Posterior vena cava (tissue), 2 donors: ENCODE results near the gene COPRS. TPM values are rescaled to one million over a fixed set of nuclear protein-coding genes. Genes with fewer than 3 reads are reported as not detected.

ENCODE experiments used
- DNase-seq: peaks from one replicate; pipeline ENCODE4 v3.0.0-alpha.2; 2020; ENCODE audit warnings: low spot score
- intact Hi-C, 2 donors: fragments of 100-400 bp; cut with DNase I; formaldehyde crosslinking; loops; one replicate each; pipeline versions ENCODE4 v1.14.1 to v1.14.2; 2022 to 2023
- long read RNA-seq, 2 donors: library from polyadenylated mRNA; unstranded; transcript quantifications; one replicate each; pipeline ENCODE4 v2.0.0, GENCODE V29; 2020 to 2021
- total RNA-seq, 2 donors: library from RNA; stranded (reverse); fragmentation: NEBNext Ultra II Directional; extraction: Animal tissue kit (Norgen Biotek cat#: 25700); gene quantifications; one replicate each; pipeline ENCODE4 v1.2.1, GENCODE V29; 2021
- donor health status: DM: yes; HTN: yes; CAD: no.
- donor health status: DM: yes; HTN: yes; CAD: no.

The COPRS gene, protein sequence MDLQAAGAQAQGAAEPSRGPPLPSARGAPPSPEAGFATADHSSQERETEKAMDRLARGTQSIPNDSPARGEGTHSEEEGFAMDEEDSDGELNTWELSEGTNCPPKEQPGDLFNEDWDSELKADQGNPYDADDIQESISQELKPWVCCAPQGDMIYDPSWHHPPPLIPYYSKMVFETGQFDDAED
- 10 to 100 TPM; 41.0 to 54.8 TPM for total RNA-seq
- long read RNA-seq, donor 1, transcript COPRS-201 (4 exons, 968 nt), result major isoform, 20 of 21 reads
- long read RNA-seq, donor 1, partial matches to known transcripts, result 1 of 21 reads
- long read RNA-seq, donor 1, other reads (novel, unspliced or antisense), result 0 of 21 reads
- long read RNA-seq, donor 2, transcript COPRS-201 (4 exons, 968 nt), result major isoform, 5 of 5 reads
- long read RNA-seq, donor 2, partial matches to known transcripts, result 0 of 5 reads
- long read RNA-seq, donor 2, other reads (novel, unspliced or antisense), result 0 of 5 reads

DNA sequence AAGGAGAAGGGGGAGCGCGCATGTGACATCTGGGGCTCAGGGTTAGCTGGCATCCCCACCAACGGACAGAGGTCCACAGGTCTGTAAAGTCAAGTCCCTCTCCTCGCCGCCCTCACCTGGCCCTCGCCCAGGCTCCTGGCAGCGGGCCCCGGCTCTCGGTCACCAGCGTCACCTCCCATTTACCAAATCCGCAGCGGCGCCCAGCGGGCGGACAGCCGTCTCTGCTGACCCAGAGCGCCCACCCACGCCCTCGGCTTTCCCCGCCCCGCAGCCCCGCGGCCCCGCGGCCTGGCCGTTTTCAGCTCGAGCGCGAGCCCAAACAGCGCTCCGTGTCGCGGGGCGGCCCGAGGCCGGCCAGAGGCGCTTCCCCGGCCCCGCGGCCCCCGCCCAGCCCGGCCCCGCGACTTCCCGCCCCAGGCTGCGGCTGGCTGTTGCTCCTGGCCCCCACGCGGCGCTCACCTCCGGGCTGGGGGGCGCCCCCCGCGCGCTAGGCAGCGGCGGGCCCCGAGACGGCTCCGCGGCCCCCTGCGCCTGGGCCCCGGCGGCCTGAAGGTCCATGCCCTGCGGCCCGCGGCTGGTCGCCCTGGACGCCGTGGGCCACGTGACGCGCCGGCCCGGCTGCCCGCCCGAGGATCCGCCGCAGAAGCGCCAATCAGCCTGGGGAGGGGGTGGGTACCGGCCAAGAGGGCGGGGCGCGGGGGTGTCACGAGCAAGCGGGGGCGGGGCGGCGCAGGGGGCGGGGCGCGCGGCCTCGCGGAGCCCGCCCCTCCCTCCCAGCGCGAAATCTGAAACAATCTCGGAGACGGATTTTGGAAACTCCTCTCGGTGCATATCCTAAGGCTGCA is at the start of gene COPRS:
Gene COPRS (minus strand): TSS at position 603 of the 845 bp plus-strand sequence. CDS start 45 bp downstream, at position 558.
- DNase-seq, result peak; percentile 97
- intact Hi-C loops, result loop anchor here in 1 of 2 donors (5.0 kb wide), 1 partner anchor 302 kb away; no protein-coding TSS in a partner anchor

DNA sequence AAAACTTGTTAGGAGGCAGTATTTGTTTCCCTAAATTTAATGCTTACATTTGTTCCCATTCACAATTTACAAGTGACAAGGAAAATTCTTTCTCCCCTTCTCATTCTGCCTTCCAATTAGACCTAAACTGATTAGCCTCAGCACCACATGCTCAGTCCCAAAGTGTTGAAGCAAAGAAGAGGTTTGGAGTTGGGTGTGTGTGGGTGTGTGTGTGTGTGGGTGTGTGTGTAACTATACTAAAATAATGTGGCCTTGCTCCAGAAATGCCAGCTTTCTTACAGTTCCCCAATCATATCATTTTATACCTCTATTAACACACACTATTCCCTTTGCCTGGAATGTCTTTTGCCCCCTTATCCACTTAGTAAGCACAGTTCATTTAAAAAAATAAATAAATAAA is 49.3 kb upstream of the COPRS start:
- DNase-seq, result no peak
- intact Hi-C loops, result no loop called here

DNA sequence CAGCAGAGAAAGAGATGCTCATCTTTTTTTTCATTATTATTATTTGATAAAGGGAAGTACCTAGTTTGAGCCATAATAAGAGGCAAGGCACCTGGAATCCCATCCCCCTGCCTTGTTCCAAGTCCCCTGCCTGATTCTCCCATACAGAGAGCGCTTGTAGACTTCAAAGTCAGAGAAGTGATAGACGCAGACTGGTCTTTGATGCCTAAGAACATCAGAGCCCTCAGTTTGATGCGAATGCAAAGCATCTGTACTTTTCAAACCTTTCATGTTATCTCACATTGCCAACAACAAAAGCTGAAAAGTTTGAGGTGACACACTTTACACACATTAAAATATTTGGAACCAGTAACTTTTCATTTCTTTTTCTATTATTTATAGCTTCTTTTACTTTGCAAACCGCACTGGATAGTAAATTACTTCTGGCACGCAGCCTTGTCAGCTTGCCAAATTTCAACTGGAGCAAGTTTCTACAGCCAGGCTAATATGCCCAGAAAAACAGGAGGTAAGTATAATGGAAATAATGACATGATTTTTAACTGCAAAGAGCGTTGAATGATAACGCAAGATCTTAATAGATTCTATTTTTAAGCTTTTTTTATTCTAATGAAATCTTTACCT is 48.4 kb upstream of the COPRS start:
- intact Hi-C loops, result no loop called here
- DNase-seq, result no peak

DNA sequence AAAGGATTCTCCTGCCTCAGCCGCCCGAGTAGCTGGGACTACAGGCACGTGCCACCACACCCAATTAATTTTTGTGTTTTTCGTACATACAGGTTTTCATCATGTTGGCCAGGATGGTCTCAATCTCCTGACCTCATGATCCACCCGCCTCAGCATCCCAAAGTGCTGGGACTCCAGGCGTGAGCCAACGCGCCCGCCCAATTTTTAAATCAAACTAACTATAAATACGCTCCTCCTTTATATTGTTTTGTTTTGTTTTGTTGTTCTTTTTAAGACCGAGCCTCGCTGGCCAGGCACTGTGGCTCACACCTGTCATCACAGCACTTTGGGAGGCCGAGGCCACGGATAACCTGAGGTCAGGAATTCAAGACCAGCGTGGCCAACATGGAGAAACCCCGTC is 44.4 kb upstream of the COPRS start:
- DNase-seq, result no peak
- intact Hi-C loops, result no loop called here

DNA sequence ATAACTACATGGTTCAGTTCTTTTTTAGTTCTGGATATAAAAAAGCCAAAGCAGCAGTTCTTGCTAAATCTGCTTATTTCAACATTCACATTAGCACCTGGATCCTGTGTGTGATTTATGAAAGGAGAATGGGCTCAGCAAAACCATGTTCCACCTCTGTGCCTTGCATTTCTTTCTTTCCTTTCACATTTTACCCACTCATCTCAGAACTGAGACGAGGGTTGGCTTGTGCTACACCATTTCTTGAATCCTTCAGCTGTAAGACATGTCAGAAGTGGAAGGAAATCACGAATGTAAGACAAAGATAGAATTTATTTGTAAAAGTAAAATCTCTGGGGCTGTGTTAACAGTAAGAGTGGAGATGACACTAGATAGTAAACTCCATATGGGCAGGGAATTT is 43.6 kb upstream of the COPRS start:
- no peak for DNase-seq
- intact Hi-C loops, result no loop called here

DNA sequence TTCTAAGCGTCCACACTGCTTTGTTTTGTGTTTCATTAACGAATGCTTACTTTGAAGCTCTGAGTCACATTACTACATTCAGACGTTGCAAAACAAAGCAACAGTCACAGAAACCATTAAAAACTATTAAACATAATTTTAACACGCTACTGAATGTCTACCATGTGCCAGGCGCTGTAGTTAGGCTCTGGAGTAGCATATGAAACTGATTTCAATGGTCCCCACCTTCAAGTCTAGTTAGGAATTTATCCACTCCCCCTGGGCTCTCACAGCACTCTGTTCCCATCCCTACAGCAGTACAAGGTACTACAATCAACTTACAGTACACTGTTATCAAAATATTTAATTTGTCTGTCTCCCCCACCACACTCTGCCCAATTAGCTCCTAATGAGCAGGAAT is 41.8 kb upstream of the COPRS start:
- no peak for DNase-seq
- intact Hi-C loops, result loop anchor here in 1 of 2 donors (2.0 kb wide), 1 partner anchor 46 kb away; no protein-coding TSS in a partner anchor

DNA sequence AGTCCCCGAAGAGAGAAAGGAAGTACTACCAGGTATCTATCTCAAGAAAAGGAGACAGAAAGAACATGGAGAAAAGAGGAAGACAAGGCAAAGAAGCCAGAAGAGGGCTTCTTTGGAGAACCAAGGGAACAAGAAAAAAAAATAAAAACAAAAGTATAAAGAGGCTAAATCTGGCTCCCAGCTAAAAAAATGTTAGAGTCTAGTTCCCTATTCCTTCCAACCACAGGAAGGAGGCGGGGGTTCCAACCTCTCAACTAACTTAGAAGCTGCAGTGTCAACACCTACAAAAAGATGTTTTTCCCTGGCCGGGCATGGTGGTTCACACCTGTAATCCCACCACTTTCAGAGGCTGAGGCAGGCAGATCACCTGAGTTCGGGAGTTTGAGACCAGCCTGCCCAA is 29.1 kb upstream of the COPRS start:
- intact Hi-C loops, result no loop called here
- no peak for DNase-seq

DNA sequence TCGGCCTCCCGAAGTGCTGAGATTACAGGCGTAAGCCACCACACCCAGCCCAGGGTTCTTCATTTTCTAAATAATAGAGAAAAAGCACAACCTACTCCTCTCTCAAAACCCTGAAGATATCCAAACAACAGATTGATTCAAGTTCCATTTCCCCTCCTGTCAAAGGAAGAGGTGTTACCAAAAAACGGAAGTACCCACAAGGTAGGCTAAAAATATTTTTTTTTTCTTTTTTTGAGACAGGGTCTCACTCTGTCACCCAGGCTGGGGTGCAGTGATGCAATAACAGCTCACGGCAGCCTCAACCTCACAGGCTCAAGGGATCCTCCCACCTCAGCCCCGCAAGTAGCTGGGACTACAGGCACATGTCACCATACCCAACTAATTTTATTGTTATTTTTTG is 23.5 kb upstream of the COPRS start:
- no peak for DNase-seq
- intact Hi-C loops, result no loop called here

DNA sequence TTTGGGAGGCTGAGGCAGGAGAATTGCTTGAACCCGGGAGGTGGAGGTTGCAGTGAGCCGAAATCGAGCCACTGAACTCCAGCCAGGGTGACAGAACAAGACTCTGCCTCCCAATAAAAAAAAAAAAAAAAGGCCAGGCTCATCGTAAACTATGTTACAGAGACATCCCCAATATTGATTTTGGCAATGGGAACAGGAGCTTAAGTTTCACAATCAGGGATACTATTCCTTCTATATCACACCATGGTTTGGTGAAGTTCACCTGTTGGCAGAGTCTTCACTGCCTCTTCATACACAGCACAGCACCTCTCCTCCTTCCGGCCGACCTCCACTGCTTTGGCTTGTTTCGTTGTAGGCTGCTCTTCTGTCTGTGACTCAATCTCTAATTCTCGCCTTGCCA is 21.3 kb upstream of the COPRS start:
- DNase-seq, result no peak
- intact Hi-C loops, result no loop called here

DNA sequence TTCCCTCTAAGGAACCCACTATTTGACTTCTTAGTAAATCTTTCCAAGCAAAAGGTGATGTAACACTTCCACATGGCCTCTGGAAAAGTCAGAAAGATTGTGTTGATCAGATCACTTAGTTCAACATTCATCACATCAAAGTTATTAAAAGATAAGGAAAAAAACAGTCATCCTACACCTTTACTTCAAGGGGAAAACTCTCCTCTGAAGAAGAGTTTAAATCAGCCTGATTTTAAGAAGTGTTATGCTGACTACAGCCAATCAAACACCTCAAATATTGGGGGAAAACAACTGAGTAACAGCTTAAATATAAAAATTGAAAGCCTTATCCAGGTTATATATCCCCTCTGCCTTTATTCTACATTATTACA is 19.6 kb upstream of the COPRS start:
- intact Hi-C loops, result no loop called here
- DNase-seq, result no peak

DNA sequence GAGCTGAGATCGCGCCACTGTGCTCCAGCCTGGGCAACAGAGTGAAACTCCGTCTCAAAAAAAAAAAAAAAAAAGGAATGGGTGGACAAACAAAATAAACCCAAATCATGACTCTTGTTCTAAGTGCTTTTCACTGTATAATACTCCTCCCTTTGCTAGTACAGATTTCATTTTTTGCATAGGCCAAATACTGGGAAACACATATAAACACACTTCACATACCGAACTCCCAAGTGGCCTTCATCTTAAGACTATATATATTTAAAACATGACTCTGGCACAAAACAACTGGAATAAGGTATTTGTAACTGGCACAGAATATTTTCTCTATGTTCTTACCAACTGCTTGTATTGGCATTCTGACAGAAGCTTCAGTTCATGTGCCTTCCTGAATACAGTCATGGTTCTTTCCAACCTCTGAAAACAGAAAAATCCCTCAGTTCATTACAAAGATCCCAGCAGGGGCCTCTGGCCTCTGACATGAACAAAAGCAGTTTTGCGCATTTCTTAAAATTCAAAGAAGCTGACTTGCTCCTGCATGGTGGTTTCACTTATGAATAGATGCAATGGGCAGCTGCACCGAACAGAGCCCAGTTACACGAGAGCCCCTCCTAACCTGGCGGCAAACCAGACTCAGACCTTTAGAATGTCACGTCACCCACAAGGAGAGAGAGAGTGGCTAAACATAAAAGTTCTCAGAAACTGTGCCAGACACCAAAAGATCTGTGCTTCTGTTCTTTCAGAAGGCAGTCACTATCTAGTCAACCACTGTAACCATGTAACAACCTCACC is 19.1 kb upstream of the COPRS start:
- intact Hi-C loops, result no loop called here
- no peak for DNase-seq

DNA sequence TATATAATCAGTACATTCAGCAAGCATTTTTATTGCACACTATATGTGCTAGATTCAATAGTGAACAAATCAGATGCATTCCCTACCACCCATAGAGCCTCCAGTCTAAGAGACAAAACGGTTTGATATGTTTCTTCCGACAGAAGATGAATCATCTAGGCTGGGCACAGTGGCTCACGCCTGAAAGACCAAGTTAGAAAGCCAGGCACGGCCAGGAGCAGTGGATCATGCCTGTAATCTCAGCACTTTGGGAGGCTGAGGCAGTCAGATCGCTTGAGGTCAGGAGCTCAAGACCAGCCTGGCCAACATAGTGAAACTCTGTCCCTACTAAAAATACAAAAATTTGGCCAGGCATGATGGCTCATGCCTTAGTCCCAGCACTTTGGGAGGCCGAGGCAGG is 18.3 kb upstream of the COPRS start:
- intact Hi-C loops, result no loop called here
- no peak for DNase-seq

DNA sequence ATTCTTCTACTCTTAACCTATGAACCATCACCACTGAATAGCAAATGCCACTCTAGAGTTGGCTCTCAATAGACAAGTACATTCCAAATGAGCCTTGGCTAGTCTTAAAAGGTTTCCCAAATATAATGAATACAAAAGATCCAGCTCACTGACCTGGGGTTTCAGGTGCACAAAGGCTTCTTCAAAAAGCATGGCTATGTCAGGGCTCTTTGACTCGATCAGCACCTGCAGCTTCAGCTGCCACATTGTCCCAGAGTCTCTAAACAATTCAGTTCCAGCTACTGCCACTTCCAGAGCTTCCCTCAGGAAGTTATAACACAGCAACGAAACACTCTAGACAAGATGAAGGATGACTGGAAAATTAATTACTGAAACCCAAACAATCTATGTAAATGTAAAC is 16.0 kb upstream of the COPRS start:
- intact Hi-C loops, result no loop called here
- DNase-seq, result no peak

DNA sequence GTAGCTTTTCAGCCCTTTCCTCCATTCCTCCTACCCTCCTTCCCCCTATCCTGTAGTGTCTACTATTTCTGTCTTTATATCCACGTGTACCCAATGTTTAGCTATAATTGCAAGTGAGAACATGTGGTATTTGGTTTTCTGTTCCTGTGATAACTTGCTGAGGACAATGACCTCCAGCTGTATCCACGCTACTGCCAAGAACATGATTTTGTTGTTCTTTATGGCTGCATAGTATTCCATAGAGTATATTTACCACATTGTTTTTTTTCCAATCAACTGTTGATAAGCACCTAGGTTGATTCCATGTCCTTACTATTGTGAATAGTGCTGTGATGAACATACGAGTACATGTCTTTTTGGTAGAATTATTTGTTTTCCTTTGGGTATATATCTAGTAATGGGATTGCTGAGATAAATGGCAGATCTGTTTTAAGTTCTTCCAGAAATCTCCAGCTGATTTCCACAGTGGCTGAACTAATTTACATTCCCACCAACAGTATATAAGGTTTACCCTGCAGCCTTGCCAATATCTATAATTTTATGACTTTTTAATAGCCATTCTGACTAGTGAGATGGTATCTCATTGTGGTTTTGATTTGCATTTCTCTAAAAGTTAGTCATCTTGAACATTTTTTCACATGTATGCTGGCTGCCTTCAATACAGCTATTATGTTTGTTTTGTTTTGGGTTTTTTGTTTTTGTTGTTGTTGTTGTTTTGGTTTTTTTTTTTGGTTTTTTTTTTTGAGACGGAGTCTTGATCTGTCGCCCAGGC is 10.9 kb upstream of the COPRS start:
- no peak for DNase-seq
- intact Hi-C loops, result no loop called here

DNA sequence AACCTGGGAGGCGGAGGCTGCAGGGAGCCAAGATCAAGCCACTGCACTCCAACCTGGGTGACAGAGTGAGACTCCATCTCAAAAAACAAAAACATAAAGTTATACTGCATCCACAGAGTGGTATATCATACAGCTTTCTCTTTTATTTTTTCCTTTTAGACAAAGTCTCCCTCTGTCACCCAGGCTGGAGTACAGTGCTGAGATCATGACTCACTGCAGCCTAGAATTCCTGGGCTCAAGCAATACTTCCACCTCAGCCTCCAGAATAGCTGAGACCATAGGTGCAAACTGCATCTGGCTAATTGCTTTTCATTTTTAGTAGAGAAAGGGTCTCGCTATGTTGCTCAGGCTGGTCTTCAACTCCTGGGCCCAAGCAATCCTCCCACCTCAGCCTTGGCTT is 10.0 kb upstream of the COPRS start:
- DNase-seq, result no peak
- intact Hi-C loops, result no loop called here

DNA sequence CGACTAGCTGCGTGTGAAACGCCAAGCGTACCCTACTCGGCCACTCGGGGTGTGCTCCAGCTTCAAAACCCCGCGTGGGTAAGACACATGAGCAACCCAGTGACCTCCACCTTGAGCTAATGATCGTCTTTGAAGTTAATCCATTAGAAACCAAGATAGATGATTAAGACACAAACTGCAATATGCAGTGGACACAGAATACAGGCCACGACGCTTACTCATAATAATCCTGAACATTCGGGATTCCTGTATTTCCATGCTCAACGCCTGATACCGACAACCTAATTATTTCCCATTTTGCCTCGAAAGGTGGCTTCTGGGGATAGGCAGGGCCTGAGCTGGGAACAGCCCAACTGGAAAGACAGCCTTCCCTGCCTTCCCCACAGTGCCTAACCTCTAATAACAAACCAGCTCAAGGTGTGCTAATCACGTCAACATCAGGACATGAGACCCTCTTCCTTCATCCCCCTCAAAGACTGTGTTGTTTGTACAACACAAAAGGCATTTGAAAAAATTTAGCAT is 504 bp upstream of the COPRS start:
- intact Hi-C loops, result loop anchor here in 1 of 2 donors (5.0 kb wide), 1 partner anchor 302 kb away; no protein-coding TSS in a partner anchor
- no peak for DNase-seq

DNA sequence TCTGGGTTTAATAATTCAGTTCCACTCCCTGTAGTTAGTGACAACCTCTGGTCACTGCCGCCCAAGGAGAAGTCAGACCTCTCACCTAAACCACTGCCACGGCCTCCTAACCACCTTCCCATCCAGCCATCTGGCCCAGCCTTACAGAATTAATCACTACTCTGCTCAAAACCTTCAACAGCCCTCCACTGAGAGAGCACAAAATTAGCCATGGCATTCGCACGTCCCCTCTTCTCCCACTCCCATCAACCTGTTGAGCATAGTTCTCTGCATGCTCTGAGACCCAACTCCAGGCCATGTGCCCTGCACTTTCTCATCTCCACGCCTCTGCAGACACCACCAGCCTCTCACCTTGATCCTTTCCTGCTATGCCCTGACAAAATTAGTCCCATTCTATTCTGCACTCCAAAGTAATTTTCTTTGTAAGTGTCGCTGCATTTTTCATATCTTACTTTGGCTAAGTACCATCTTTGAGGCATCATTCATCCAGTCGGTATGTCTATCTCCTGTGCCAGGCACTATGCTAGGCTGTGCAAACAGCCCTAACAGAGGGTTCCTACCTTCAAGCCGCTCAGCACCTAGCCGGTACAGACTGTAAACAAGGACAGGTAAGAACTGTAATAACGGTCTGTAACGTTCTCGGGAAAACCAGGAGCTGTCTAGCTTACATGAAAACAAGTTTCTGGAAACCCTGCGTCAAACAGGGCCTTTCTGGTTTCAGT is 963 bp downstream of the COPRS start:
- intact Hi-C loops, result loop anchor here in 1 of 2 donors (5.0 kb wide), 1 partner anchor 301 kb away; no protein-coding TSS in a partner anchor
- DNase-seq, result peak; percentile 22
